Epithelial cell of esophagus (primary cell): ENCODE measurements around the gene GPR25.
A peak's percentile ranks its signal among the peaks of the same experiment; 100 is the strongest.

ENCODE experiments used
- DNase-seq: peaks from one replicate; pipeline ENCODE4 v3.0.0; 2010; ENCODE audit warnings: low read depth
- H3K4me3 ChIP-seq: 2 replicates; pipeline ENCODE4 v1.5.1; 2011; ENCODE audit warnings: mild to moderate bottlenecking, low read length, control low read depth
- TF ChIP-seq, protein P1 (sequence below): IDR thresholded peaks from 2 replicates; pipeline ENCODE4 v1.5.1; 2011; ENCODE audit warnings: low read depth, mild to moderate bottlenecking, low read length, control low read depth, inconsistent platforms; ENCODE audit not compliant: insufficient read depth; ENCODE audit errors: missing control alignments

Gene GPR25

DNA sequence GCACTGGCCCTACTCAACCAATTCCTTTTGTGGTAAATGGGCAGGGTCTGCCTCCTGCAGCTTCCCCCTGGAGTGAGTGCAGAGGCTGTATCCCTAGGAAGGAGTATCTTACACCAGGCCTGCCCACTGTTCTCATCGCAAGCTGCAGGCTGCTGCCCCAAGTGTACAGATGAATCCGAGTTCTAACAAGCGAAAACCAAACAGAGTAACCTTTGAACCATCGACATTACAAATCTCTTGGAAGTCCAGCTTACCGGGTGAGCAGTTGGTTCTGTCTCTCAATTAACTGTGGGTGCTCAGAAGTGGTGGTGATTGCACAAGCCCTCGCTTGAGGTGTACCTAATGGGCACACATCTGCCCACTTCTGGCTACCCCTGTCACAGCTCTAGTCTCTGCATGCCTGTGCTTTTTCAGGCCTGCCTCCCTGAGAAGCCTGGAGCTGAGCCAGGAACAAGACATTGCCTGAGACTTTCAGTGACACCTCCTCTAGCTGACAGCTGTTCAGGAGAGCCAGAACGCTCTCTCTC is 44.6 kb downstream of the GPR25 start:
- TF ChIP-seq, protein P1, sequence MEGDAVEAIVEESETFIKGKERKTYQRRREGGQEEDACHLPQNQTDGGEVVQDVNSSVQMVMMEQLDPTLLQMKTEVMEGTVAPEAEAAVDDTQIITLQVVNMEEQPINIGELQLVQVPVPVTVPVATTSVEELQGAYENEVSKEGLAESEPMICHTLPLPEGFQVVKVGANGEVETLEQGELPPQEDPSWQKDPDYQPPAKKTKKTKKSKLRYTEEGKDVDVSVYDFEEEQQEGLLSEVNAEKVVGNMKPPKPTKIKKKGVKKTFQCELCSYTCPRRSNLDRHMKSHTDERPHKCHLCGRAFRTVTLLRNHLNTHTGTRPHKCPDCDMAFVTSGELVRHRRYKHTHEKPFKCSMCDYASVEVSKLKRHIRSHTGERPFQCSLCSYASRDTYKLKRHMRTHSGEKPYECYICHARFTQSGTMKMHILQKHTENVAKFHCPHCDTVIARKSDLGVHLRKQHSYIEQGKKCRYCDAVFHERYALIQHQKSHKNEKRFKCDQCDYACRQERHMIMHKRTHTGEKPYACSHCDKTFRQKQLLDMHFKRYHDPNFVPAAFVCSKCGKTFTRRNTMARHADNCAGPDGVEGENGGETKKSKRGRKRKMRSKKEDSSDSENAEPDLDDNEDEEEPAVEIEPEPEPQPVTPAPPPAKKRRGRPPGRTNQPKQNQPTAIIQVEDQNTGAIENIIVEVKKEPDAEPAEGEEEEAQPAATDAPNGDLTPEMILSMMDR, result no peak
- H3K4me3 ChIP-seq, result no peak overlapping the region
- peak; percentile 96 for DNase-seq

DNA sequence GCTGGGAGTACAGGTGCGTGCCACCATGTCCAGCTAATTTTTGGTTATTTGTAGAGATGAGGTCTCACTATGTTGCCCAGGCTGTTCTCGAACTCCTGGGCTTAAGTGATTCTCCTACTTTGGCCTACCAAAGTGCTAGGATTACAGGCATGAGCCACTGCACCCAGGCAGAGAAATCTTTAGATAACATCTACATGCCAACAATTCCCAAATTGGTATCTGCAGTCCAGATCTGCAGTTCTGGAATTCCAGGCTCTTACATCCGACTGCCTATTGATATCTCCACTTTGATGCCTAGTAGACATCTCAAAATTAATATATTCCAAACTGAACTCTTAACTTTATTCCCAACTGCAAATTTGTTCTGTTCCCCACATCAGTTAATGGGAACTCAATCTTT is 45.2 kb downstream of the GPR25 start:
- H3K4me3 ChIP-seq, result no peak overlapping the region
- TF ChIP-seq, protein P1, result no peak
- DNase-seq, result no peak

DNA sequence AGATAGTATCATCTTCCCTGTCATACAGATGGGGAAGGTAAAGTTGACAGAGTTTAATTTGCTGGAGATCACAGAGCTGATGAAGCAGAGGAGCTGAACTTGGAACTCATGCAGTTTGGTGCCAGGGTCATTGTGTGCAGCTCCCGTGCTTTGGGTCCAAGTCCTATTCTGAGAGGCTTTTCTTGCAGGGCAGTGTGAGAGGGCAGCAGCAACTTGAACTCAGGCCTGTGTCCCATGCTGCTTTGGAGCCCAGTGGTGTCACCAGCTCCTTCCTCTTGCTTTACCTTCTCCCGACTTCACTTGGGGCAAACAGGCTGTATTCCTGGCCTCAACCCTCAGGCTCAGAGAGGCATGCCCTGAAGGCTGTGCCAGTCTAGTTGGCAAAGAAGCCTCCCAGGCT is 46.6 kb downstream of the GPR25 start:
- H3K4me3 ChIP-seq, result no peak overlapping the region
- TF ChIP-seq, protein P1, result no peak
- no peak for DNase-seq

DNA sequence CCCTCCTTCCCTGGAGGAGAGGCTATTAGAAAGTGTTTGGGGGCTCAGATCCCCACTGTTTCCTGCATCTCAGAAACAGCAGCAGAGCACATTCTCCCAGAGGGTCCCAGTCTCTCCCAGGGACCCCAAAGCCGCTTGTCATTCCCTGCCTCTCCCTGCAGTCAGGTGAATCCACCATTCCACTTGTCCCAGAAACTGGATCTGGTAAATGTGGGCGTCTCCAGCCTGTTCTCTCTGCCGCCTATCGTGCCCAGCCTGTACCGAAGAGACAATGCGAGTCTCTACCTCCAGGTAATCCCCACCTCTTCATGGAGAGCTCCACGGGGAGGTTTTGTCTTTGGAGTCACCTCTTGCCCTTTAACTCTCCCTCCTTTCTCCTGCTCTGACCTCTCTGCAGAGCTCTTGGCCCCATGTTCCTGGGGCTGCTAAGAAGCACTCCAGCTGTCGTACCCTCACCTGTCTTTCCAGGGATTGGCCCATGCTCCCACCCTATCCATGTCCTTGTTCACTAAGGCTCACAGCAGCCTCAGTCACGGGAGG is 48.9 kb downstream of the GPR25 start:
- no peak for DNase-seq
- TF ChIP-seq, protein P1, result no peak
- H3K4me3 ChIP-seq, result no peak overlapping the region

DNA sequence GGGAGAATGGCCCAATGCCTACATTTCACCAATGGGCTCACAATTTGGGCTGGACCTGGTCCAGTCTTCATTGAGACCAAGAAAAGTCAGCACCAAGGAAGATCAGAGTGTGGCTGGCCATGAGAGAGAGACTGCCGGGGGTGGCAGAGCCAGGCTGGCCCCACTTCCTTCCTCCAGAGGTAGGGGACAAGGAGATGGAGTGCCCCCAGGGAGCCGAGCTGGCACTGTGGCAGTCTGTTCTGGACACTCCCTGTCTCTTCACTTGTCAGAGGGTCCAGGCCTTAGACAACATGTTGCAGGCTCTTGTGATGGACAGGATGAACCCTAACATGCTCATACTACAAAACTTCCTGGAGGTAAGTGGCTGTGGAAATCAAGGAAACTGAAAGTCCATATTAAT is 49.6 kb downstream of the GPR25 start:
- no peak for DNase-seq
- TF ChIP-seq, protein P1, result no peak

DNA sequence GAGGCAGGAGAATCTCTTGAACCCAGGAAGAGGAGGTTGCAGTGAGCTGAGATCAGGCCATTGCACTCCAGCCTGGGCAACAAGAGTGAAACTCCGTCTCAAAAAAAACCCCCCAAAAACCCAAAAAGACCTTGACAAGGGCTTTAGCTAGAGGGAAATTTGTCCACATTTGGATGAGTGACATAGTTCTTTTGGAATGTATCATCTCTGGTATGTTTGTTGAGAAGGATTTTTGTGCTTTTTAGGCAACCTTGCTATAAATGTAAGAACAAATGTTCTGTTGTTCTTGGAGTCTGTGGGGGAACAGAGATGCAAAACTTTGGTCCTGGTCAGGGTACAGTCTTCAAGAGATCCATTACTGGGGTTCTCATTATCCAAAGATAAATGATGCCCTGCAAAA is 50.8 kb downstream of the GPR25 start:
- no peak overlapping the region for H3K4me3 ChIP-seq
- DNase-seq, result no peak
- TF ChIP-seq, protein P1, result no peak

More for the DNA sequence above, 49.6 kb downstream of the GPR25 start:
- H3K4me3 ChIP-seq, result no peak overlapping the region
